Activated CD4-positive, CD25-positive, alpha-beta regulatory T cell treated with anti-CD3 and anti-CD28 coated beads, Interleukin-2, amount 50 U/mL, for 16 hours (primary cell): ENCODE results near the gene SDCBP2.
A peak's percentile ranks its signal among the peaks of the same experiment; 100 is the strongest.
"Not testable (repeated sequence)": the region's sequence is repeated elsewhere in the genome, so short reads cannot be mapped to it uniquely, and the experiment has no call there.

Experiments
- DNase-seq: peaks from one replicate; pipeline ENCODE4 v3.0.0-alpha.2; 2020; ENCODE audit warnings: low read depth, low spot score

The SDCBP2 gene

DNA sequence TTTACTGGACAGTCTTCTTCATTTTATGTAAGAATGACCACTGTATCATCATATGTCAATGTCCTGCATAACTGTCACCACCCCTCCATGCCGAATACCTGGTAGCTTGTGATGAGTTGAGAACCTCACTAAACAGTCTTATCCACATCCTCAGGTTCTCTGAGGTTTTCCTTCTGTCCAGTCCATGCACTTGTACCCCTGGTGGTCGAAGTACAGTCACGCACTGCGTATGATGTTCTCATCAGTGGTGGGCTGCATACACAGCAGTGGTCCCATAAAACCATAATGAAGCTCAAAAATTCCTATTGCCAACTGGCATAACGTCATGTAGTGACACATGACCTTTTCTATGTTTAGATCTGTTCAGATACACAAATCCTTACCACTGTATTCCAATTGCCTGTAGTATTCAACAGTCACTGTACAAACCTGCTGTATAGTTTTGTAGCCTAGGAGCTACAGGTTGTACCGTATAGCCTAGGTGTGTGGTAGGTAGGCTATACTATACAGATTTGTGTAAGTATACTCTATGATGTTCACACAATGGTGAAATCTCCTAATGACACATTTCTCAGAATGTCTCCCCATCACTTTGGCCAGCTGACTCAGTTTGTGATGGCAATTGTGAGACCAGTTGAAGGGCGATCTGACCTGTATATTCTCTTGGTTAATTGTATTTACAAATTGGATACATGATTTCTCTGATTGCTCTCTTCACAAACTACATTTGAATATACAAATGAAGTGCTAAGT, 31.3 kb upstream of the SDCBP2 start:
- no peak for DNase-seq

GRCh38 chr20:1357921-1358671, 29.2 kb upstream of the SDCBP2 start:
- DNase-seq, result peak; percentile 16

DNA sequence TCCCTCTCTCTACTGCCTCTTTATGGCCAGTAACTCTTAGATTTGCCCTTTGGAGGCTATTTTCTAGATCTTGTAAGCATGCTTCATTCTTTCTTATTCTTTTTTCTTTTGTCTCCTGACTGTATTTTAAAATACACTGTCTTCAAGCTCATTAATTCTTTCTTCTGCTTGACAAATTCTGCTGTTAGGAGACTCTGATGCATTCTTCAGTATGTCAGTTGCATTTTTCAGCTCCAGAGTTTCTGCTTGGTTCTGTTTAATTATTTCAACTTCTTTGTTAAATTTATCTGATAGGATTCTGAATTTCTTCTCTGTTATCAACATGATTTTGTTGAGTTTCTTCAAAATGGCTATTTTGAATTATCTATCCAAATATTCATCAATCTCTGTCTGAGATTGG, 25.0 kb upstream of the SDCBP2 start:
- DNase-seq, result no peak

DNA sequence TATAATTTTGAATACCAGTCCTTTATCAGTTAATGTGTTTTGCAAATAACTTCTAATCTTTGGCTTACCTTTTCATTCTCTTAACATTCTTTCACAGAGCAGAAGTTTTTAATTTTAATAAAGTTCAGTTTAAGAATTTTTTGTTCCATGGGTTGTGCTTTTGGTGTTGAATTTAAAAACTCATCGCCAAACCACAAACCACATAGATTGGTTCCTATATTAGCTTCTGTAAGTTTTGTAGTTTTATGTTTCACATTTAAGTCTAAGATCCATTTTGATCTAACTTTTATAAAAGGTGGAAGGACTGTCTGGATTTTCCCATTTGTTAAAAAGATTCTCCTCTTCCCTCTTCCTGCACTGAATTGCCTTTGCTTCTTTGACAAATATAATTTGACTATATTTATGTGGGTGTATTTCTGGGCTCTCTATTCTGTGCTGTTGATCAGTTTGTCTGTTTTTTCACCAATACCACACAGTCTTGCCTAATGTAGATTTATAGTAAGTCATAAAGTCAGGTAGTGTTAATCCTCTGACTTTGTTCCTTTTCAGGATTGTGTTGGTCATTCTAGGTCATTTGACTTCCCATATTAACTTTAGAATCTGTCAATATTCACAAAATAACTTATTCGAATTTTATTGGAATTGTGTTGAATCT, 17.5 kb upstream of the SDCBP2 start:
- DNase-seq, result no peak

DNA sequence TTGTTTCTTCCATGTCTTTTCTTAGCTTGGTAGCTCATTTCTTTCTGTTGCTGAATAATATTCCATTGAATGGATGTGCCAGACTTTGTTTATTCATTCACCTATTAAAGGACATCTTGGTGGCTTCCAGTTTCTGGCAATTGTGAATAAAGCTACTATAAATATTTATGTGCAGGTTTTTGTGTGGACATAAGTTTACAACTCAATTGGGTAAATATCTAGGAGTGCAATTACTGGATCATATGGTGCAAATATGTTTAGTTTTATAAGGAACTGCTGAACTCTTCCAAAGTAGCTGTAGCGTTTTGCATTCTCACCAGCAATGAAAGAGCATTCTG, 16.8 kb upstream of the SDCBP2 start:
- no peak for DNase-seq

DNA sequence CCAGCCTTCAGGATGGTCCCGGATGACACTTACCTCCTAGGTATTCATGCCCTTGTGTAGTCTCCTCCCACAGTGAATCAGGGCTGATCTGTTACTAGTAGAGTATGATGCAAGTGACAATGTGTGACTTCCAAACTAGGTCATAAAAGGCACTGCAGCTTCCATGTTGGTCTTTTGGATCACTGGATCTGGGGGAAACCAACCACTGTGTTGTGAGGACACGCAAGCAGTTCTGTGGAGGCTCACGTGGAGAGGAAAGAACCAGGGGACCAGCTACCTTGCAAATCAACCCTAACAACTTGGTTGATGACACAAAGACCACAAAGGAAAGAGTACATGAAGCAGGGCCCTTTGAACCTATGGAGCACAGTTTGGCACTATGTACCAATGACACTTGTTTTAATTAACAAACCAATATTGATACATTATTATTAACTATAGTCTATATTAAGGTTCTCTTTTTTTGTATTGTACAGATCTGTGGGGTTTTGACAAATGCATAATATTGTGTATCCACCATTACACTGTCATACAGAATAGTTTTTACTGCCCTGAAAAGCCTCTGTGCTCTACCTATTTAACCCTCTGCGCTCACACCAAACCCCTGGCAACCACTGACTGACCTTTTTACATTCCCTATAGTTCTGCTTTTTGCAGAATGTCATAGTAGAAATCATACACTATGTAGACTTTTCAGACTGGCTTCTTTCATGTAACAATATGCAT, 16.3 kb upstream of the SDCBP2 start:
- DNase-seq, result no peak

DNA sequence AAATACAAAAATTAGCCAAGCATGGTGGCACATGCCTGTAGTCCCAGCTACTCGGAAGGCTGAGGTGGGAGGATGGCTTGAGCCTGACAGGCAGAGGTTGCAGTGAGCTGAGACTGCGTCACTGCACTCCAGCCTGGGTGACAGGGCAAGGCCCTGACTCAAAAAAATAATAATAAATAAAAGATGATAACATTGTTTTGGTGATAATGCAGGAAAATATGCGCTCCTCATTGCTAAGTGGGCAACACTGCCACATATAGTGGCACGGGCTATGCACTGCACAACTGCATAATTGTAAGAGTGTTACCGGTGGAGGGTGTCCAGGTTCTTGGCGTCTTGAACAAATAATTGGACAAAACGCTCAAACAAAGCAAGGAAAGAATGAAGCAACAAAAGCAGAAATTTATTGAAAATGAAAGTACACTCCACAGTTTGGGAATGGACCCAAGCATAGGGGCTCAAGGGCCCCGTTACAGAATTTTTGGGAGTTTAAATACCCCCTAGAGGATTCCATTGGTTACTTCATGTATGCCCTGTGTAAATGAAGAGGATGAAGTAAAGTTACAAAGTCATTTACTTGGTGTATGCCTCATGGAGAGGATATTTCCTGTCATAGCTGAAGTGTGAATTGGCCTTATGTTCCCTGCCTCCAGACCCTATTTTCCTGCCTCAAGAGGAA, 14.6 kb upstream of the SDCBP2 start:
- not testable (repeated sequence) for DNase-seq

DNA sequence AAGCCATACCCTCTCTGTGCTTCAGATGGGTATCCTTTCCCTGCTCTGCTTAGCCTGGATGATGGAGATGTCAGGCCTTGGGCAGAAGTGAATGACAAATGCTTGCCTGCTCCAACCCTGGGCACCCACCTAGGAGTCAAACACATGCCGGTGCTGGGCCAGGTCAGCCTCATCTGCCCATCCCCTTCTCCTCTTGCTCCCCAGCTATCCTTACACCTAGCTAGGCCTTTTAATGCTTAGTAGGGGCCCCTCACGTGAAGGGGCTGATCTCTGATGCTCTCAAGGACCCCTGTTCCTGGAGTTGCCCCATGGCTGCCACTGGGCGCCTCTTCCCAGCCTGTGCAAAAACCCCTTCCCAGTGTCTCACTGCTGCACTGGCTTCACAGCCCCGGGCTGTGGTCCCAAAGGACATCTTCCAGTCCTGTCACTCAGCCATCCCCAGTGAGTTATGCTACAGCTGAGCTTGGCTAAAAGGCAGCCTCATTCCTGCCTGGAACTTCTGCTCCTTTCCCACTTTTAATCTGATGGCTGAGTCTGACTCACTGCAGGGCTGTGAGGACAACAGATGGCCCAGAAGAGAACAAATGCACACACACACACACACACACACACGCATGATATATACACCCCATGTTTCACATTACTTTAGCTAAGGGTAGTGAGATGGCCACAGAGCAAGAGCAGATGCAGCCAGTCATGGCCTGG, 12.8 kb upstream of the SDCBP2 start:
- no peak for DNase-seq

GRCh38 chr20:1338801-1339200, 9.9 kb upstream of the SDCBP2 start:
- DNase-seq, result no peak

DNA sequence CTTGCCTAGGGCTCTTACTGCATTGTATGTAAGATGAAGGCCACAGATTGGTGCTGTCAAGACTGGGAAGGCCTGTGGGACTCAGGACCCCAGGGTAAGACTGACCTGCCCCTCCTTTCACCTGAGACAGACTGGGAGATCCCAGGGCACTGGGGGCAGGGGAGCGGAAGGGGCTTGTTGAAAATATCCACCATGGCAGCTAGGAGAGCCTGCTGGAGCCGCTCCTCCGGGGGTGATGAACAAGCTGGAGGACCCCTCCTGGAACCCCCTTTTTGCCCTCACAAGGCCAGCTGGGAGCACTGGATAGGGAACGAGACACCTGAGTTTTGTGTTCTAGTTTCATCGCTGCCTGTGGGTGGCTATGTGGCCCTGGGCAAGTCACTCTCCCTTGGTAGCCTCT, 9.2 kb upstream of the SDCBP2 start:
- no peak for DNase-seq

GRCh38 chr20:1337441-1337840, 8.5 kb upstream of the SDCBP2 start:
- DNase-seq, result no peak

- DNase-seq, result no peak
Observed at GRCh38 chr20:1336699-1337367, 7.9 kb upstream of the SDCBP2 start.

DNA sequence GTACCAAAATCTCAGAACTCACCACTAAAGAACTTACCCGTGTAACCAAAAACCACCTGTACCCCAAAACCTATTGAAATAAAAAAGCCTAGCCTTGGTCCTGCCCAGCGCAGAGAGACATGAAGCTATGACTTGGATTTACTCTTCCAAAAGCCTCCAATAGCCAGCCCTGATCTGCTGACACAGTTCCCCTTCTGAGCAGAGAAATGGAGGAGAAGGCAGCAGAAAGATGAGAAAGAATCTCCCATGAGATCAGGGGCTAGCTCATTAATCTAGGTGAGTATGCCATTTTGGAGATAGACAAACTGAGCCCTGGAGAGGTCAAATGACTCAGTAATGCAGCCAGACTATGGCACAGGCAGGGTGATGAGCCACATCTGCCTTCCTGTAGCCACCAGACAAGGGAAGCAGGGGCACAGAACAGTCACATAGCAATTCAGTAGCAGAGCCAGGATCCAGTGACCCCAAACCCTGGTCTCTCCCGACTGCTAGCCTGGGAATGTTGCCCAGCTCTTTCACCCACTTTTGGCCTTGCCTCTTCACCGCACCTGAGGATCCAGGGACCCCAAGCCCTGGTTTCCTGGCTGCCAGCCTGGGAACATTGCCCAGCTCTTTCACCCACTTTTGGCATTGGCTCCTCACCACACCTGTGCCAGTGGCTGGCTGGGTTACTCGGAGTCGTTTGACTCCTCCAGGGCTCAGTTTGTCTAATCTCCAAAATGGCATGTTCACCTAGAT, 7.2 kb upstream of the SDCBP2 start:
- DNase-seq, result no peak

- DNase-seq, result no peak
Observed at GRCh38 chr20:1334761-1335160, 5.8 kb upstream of the SDCBP2 start.

DNA sequence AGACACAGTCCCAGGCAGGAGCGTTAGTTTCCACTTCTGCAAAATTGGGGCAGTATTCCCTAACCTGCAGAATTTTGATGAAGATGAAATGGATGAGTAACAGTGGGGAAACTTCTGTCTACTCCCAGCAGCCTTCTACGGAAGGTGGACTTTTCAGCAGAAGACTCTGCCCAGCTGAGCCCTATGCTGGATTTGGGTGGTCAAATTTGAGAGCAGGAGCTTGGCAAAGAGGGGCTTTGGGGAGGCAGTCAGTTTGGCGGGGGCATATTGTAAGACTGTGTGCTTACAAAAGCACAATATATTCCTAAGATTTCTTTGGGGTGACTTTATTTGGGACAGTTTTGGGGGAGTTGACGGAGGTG, 5.4 kb upstream of the SDCBP2 start:
- no peak for DNase-seq

- DNase-seq, result no peak
Observed at GRCh38 chr20:1333462-1334369, 4.8 kb upstream of the SDCBP2 start.

- no peak for DNase-seq
Observed at GRCh38 chr20:1332749-1333300, 3.9 kb upstream of the SDCBP2 start.

DNA sequence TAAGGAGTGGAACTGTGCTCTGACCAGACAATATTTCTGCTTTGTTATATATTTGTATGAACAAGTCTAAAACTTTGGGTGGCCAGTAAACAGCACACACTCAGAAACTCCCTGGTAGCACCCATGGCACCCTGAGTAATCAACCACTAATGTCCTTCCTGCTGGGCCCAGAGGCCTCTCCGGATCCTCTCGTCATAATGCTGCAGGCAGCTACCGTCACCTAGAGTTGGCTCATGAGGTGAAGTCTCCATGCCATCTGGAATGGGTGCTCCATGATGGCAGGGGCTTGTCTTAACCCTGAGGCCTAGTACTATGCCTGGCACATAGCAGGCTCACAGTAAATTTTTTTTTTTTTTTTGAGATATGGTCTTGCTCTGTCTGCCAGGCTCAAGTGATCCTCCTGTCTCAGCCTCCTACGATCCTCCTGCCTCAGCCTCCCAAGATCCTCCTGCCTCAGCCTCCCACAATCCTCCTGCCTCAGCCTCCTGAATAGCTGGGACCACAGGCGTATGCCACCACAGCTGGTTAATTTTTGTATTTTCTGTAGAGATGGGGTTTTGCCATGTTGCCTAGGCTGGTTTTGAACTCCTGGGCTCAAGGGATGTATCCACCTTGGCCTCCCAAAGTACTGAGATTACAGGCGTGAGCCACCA, 3.0 kb upstream of the SDCBP2 start:
- no peak for DNase-seq
